ENCODE data around the gene NAALADL2.
"Not testable (repeated sequence)": the region's sequence is repeated elsewhere in the genome, so short reads cannot be mapped to it uniquely, and the experiment has no call there.

NAALADL2 gene

DNA sequence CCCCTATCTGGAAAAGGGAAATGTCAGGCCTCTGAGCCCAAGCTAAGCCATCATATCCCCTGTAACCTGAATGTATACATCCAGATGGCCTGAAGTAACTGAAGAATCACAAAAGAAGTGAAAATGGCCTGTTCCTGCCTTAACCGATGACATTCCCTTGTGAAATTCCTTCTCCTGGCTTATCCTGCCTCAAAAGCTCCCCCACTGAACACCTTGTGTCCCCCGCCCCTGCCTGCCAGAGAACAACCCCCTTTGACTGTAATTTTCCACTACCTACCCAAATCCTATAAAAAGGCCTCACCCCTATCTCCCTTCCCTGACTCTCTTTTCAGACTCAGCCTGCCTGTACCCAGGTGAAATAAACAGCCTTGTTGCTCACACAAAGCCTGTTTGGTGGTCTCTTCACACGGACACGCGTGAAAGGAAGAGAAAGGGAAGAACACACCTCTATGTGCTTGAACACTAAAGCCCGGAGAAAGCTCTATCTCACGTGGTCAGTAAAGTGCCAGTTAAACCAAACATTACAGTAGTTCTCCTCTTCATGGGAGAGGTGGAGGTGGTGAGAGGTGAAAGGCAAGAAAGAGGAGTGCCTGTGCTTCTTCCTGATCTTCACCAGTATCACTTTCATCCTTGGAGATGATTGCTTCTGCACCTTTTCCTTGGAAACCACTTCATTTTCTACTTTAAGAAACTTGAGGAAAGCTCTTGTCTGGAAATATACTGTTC, 963.8 kb downstream of the NAALADL2 start:
- not testable (repeated sequence) for DNase-seq

DNA sequence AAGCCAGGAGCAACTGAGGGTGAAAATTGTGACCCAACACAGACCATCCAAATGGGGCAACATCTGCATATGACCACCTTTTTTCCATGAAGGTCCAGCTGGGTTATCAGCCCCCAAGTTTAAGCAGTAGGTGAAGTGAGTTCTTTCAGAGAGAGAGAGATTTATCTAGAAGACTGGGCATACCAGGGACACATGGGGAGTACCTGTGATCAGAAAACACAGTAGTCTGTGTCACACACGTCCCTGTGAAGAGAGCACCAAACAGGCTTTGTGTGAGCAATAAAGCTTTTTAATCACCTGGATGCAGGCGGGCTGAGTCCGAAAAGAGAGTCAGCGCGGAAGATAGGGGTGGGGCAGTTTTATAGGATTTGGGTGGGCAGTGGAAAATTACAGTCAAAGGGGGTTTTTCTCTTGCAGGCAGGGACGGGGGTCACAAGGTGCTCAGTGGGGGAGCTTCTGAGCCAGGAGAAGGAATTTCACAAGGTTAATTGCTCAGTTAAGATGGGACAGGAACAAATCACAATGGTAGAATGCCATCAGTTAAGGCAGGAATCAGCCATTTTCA, 966.0 kb downstream of the NAALADL2 start:
- not testable (repeated sequence) for DNase-seq

DNA sequence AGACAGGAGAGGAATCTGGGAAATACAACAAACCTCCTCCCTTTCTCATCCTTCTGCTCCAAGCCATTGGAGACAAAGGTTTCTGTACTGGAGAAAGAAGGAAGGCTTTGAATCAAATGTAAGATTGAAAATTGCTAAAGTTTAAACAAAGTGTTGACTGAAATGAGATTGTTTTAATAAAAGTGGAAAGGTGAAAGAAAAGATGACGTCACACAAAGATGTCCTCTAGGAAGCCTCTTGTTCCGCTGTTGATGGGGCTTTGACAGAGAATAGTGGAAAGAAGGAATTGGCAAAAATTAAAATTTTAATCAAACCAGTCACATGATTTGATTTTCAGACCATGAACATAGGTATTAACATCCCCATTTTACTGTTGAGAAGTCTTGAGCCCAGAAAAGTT, 967.6 kb downstream of the NAALADL2 start:
- DNase-seq: no peak

DNA sequence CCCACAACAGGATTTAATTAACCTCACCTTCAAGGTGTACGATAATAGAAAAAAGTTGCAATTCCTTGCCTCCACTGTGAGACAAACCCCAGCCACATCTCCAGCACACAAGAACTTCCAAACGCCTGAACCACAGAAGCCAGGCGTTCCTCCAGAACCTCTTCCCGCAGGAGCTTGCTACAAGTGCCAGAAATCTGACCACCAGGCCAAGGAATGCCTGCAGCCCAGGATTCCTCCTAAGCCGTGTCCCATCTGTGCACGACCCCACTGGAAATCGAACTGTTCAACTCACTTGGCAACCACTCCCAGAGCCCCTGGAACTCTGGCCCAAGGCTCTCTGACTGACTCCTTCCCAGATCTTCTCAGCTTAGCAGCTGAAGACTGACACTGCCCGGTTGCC, 970.7 kb downstream of the NAALADL2 start:
- DNase-seq: not testable (repeated sequence)

DNA sequence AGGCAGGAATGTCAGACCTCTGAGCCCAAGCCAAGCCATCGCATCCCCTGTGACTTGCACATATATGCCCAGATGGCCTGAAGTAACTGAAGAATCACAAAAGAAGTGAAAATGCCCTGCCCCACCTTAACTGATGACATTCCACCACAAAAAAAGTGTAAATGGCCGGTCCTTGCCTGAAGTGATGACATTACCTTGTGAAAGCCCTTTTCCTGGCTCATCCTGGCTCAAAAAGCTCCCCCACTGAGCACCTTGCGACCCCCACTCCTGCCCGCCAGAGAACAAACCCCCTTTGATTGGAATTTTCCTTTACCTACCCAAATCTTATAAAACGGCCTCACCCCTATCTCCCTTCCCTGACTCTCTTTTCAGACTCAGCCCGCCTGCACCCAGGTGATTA, 976.6 kb downstream of the NAALADL2 start:
- not testable (repeated sequence) for DNase-seq

DNA sequence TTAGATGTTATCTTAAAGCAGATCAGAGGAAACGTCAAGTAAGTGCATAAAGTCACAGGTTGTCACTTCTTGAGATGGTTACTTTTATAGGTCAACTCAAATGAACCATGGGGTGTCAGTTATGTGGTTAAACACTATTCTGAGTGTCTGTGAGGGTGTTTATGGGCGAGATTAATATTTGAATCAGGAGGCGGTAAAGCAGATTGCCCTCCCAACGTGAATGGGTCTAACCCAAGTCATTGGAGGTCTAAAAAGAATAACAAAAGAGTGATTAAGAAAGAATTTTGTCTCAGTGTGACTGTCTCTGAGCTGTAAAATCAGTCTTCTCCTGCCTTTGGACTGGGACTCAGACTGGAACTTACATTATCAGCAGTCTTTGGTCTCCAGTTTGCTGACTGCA, 977.5 kb downstream of the NAALADL2 start:
- no peak for DNase-seq

DNA sequence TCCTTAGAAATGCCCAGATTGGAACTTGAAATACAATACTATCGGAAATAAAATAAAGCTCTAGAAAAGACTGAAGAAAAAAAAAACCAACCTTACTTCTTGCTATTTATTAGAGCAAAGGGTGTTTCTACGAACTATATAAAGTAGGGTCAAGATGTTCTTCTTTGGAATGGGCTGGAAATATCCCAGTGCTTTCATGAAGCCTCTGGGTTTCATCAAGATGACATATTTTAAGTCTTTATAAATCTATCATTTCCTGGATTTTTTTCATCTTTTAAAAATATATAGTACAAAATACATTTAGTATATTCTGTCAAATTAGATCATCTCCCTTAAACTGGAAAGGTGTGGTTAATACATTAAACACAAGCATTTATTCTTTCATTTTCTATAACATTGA, 978.8 kb downstream of the NAALADL2 start:
- no peak for DNase-seq

DNA sequence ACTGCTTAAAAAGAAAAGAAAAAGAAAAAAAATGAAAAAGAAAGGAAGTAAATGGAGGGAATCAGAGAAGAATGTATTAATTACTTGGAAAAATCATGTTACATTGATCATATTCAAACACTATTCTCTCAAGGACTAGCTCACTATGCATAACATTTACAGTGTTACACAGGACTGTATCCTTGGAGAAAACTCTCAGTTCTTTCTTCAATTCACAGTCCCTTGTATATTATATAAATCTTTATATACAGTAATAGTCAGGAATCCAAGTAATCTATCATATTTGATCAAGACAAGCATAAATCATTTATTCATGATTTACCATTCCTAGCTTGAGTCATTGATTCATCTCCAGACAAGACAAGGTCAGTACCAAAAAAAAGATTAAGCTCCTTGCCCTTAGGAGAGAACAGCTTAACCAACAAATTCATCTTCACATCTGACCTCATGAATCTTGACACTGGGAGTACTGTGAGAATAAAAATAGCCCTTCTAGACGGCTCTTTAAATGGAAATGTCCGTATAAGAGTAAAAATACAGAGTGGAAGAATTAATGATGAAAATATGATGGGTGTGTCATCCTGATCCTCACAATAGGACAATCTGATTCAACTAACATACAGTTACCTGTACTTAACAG, 980.4 kb downstream of the NAALADL2 start:
- no peak for DNase-seq

DNA sequence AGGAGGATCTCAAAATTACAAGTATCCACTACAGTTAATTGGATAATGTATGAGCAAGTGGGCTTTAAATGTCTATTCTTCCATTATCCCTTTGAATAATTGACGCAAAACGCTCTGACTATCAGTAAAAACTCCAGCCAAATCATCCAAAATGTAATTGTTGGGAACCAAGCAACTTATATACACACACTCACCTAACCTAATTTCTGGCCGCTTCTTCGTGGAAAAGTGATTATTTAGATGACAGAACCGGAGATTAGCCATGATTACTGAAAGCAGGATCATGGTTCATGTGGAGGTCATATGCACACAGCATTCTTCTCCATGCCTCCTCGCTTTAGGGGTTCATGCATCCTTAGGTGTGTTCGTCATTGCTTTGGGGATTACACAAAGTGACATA, 992.4 kb downstream of the NAALADL2 start:
- no peak for DNase-seq

DNA sequence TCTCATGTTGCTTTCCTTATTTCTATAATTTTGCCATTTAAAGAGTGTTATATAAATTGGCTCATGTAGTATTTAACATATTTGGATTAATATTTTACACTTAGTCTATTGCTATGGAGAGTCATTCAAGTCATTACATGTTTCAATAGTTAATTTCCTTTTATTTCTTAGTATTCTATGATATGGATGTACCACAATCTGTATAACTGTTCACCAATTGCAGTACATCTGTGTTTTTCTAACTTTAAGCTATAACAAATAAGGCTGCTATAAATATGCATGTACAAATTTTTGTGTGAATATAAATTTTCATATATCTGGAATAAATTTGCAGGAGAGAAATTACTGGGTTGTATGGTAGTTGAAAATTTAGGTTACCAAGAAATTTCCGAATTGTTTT, 993.4 kb downstream of the NAALADL2 start:
- no peak for DNase-seq

DNA sequence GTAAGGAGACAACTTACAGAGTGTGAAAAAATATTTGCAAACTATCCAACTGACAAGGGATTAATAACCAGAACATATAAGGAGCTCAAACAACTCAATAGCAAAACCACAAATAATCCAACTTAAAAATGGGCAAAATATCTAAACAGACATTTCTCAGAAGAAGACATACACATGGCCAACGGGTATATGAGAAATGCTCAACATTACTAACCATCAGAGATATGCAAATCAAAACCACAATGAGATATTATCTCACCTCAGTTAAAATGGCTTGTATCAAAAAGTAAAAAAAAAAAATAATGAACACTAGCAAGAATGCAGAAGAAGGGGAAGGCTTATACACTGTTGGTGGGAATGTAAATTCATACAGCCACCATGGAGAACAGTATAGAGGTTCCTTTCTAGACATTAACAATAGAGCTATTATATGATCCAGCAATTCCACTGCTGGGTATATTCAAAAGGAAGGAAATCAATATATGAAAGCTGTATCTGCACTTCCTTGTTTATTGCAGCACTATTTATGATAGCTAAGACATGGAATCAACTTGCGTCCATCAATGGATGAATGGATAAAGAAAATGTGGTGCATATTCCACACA, 998.6 kb downstream of the NAALADL2 start:
- no peak for DNase-seq
